GM23338 (cell line): ENCODE results near the gene SMIM12.

ENCODE experiments used
- CREB1 ChIP-seq: fragments of 250-450 bp; sonication (Bioruptor Pico); IDR thresholded peaks from 2 replicates; pipeline ENCODE4 v1.5.0; 2020; ENCODE audit warnings: low read depth, mild to moderate bottlenecking, moderate library complexity
- CTCF ChIP-seq, 2 experiments: fragments of 200-600 bp in 1 of 2; sonication (generic) in 1 of 2; conservative IDR thresholded peaks; 2 replicates each; pipeline versions ENCODE4 v1.5.1 to v1.6.1; 2016 to 2017; ENCODE audit warnings: antibody characterized with exemption in 2 of 2, low read depth in 2 of 2, mild to moderate bottlenecking in 2 of 2, moderate library complexity in 1 of 2
- ETS1 ChIP-seq: IDR thresholded peaks from 2 replicates; pipeline ENCODE4 v1.6.1; 2016; ENCODE audit warnings: antibody characterized with exemption
- EZH2 ChIP-seq: fragments of 200-600 bp; sonication (generic); IDR thresholded peaks from one replicate; pipeline ENCODE4 v1.8.0; 2017; ENCODE audit warnings: antibody characterized with exemption, mild to moderate bottlenecking, low read depth; ENCODE audit not compliant: unreplicated experiment
- EZH2phosphoT487 ChIP-seq: fragments of 200-600 bp; sonication (generic); IDR thresholded peaks from one replicate; pipeline ENCODE4 v1.8.1; 2018; ENCODE audit warnings: antibody characterized with exemption; ENCODE audit not compliant: unreplicated experiment
- JUNB ChIP-seq: IDR thresholded peaks from one replicate; pipeline ENCODE4 v1.6.1; 2016; ENCODE audit warnings: antibody characterized with exemption; ENCODE audit not compliant: unreplicated experiment
- NANOG ChIP-seq: IDR thresholded peaks from 2 replicates; pipeline ENCODE4 v1.6.1; 2016; ENCODE audit warnings: antibody characterized with exemption, borderline replicate concordance
- POLR2AphosphoS5 ChIP-seq: IDR thresholded peaks from 2 replicates; pipeline ENCODE4 v1.6.1; 2016; ENCODE audit warnings: antibody characterized with exemption, low read depth
- REST ChIP-seq: IDR thresholded peaks from one replicate; pipeline ENCODE4 v1.6.1; 2018; ENCODE audit warnings: antibody characterized with exemption; ENCODE audit not compliant: unreplicated experiment
- STAT1 ChIP-seq: IDR thresholded peaks from one replicate; pipeline ENCODE4 v1.6.1; 2016; ENCODE audit warnings: antibody characterized with exemption; ENCODE audit not compliant: unreplicated experiment
- ZNF114 ChIP-seq: fragments of 250-450 bp; sonication (Bioruptor Pico); IDR thresholded peaks from 2 replicates; pipeline ENCODE4 v1.5.0; 2020; ENCODE audit warnings: mild to moderate bottlenecking, moderate library complexity
- ZNF331 ChIP-seq: fragments of 250-450 bp; sonication (Bioruptor Pico); IDR thresholded peaks from 2 replicates; pipeline ENCODE4 v1.5.0; 2020; ENCODE audit warnings: low read depth, mild to moderate bottlenecking, moderate library complexity
- TF ChIP-seq, protein P1 (sequence below): fragments of 250-450 bp; sonication (Bioruptor Pico); IDR thresholded peaks from 2 replicates; pipeline ENCODE4 v1.5.0; 2020; ENCODE audit warnings: mild to moderate bottlenecking, moderate library complexity

GRCh38 chr1:34889705-34890104, 30.2 kb upstream of the SMIM12 start:
- TF ChIP-seq CTCF (conservative IDR thresholded peaks at IDR 0.05; ENCODE audit: low read depth in 2 of 2), result no peak
- TF ChIP-seq CREB1 (CRISPR knock-in tag), result no peak
- TF ChIP-seq EZH2, result no peak
- TF ChIP-seq EZH2phosphoT487, result no peak
- TF ChIP-seq REST, result no peak
- no peak for TF ChIP-seq POLR2AphosphoS5
- TF ChIP-seq, protein P1, sequence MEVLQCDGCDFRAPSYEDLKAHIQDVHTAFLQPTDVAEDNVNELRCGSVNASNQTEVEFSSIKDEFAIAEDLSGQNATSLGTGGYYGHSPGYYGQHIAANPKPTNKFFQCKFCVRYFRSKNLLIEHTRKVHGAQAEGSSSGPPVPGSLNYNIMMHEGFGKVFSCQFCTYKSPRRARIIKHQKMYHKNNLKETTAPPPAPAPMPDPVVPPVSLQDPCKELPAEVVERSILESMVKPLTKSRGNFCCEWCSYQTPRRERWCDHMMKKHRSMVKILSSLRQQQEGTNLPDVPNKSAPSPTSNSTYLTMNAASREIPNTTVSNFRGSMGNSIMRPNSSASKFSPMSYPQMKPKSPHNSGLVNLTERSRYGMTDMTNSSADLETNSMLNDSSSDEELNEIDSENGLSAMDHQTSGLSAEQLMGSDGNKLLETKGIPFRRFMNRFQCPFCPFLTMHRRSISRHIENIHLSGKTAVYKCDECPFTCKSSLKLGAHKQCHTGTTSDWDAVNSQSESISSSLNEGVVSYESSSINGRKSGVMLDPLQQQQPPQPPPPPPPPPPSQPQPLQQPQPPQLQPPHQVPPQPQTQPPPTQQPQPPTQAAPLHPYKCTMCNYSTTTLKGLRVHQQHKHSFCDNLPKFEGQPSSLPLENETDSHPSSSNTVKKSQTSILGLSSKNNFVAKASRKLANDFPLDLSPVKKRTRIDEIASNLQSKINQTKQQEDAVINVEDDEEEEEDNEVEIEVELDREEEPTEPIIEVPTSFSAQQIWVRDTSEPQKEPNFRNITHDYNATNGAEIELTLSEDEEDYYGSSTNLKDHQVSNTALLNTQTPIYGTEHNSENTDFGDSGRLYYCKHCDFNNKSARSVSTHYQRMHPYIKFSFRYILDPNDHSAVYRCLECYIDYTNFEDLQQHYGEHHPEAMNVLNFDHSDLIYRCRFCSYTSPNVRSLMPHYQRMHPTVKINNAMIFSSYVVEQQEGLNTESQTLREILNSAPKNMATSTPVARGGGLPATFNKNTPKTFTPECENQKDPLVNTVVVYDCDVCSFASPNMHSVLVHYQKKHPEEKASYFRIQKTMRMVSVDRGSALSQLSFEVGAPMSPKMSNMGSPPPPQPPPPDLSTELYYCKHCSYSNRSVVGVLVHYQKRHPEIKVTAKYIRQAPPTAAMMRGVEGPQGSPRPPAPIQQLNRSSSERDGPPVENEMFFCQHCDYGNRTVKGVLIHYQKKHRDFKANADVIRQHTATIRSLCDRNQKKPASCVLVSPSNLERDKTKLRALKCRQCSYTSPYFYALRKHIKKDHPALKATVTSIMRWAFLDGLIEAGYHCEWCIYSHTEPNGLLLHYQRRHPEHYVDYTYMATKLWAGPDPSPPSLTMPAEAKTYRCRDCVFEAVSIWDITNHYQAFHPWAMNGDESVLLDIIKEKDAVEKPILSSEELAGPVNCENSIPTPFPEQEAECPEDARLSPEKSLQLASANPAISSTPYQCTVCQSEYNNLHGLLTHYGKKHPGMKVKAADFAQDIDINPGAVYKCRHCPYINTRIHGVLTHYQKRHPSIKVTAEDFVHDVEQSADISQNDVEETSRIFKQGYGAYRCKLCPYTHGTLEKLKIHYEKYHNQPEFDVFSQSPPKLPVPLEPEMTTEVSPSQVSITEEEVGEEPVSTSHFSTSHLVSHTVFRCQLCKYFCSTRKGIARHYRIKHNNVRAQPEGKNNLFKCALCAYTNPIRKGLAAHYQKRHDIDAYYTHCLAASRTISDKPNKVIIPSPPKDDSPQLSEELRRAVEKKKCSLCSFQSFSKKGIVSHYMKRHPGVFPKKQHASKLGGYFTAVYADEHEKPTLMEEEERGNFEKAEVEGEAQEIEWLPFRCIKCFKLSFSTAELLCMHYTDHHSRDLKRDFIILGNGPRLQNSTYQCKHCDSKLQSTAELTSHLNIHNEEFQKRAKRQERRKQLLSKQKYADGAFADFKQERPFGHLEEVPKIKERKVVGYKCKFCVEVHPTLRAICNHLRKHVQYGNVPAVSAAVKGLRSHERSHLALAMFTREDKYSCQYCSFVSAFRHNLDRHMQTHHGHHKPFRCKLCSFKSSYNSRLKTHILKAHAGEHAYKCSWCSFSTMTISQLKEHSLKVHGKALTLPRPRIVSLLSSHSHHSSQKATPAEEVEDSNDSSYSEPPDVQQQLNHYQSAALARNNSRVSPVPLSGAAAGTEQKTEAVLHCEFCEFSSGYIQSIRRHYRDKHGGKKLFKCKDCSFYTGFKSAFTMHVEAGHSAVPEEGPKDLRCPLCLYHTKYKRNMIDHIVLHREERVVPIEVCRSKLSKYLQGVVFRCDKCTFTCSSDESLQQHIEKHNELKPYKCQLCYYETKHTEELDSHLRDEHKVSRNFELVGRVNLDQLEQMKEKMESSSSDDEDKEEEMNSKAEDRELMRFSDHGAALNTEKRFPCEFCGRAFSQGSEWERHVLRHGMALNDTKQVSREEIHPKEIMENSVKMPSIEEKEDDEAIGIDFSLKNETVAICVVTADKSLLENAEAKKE (CRISPR knock-in tag), result no peak
- TF ChIP-seq ZNF331 (CRISPR knock-in tag), result no peak
- no peak for TF ChIP-seq JUNB
- TF ChIP-seq ZNF114 (CRISPR knock-in tag), result no peak
- TF ChIP-seq NANOG, result no peak
- no peak for TF ChIP-seq ETS1
- no peak for TF ChIP-seq STAT1
